Chondrocyte (in vitro differentiated cells): ENCODE results near the gene ATP23. TPM values are rescaled to one million over a fixed set of nuclear protein-coding genes. Genes with fewer than 3 reads are reported as not detected.

Source experiments
- DNase-seq: peaks from one replicate; pipeline ENCODE4 v3.0.0; 2021; ENCODE audit warnings: mixed read lengths, low spot score
- H3K27ac Mint-ChIP-seq: one replicate; pipeline ENCODE4 v1.8.0; 2021; ENCODE audit warnings: mild to moderate bottlenecking, moderate library complexity, mixed read lengths; ENCODE audit not compliant: unreplicated experiment
- H3K27me3 Mint-ChIP-seq: 2 replicates; pipeline ENCODE4 v1.8.0; 2021; ENCODE audit warnings: low read depth, mixed read lengths
- H3K36me3 Mint-ChIP-seq: 2 replicates; pipeline ENCODE4 v1.8.0; 2021; ENCODE audit warnings: low read depth, mixed read lengths
- H3K4me1 Mint-ChIP-seq: 2 replicates; pipeline ENCODE4 v1.8.0; 2021; ENCODE audit warnings: low read depth, mild to moderate bottlenecking, mixed read lengths
- H3K4me3 Mint-ChIP-seq: one replicate; pipeline ENCODE4 v1.8.0; 2021; ENCODE audit warnings: mild to moderate bottlenecking, moderate library complexity, mixed read lengths; ENCODE audit not compliant: unreplicated experiment
- H3K9me3 Mint-ChIP-seq: 2 replicates; pipeline ENCODE4 v1.8.0; 2021; ENCODE audit warnings: low read depth, mixed read lengths
- CTCF ChIP-seq: fragments of 200-600 bp; sonication (generic); IDR thresholded peaks from 2 replicates; pipeline ENCODE4 v1.5.0; 2021; ENCODE audit warnings: antibody characterized with exemption, mild to moderate bottlenecking, moderate library complexity
- total RNA-seq: library from RNA; stranded (reverse); gene quantifications from 3 replicates; pipeline ENCODE4 v1.2.1, GENCODE V29; 2021

Gene ATP23
- total RNA-seq, 1 donor from 2014 or later, result 3.6 TPM

- peaks cover 22% of the 10 kb centered on the region for H3K27me3 Mint-ChIP-seq
- H3K4me1 Mint-ChIP-seq, result no peaks in the 10 kb centered on the region
- no peak for DNase-seq
- H3K4me3 Mint-ChIP-seq, result no peak overlapping the region
- no peak overlapping the region for H3K27ac Mint-ChIP-seq
- no peaks in the 10 kb centered on the region for H3K36me3 Mint-ChIP-seq
- TF ChIP-seq CTCF, result no peak
- H3K9me3 Mint-ChIP-seq, result no peaks in the 10 kb centered on the region
Observed at GRCh38 chr12:57918147-57918546, 23.2 kb upstream of the ATP23 start.

GRCh38 chr12:57927086-57927485, 14.3 kb upstream of the ATP23 start:
- peaks cover 3% of the 10 kb centered on the region for H3K9me3 Mint-ChIP-seq
- H3K36me3 Mint-ChIP-seq, result no peaks in the 10 kb centered on the region
- H3K4me3 Mint-ChIP-seq, result no peak overlapping the region
- H3K27me3 Mint-ChIP-seq, result no peaks in the 10 kb centered on the region
- no peak for TF ChIP-seq CTCF
- H3K27ac Mint-ChIP-seq, result no peak overlapping the region
- no peaks in the 10 kb centered on the region for H3K4me1 Mint-ChIP-seq
- DNase-seq, result no peak

- DNase-seq, result no peak
- no peaks in the 10 kb centered on the region for H3K36me3 Mint-ChIP-seq
- no peaks in the 10 kb centered on the region for H3K9me3 Mint-ChIP-seq
- no peaks in the 10 kb centered on the region for H3K4me1 Mint-ChIP-seq
- no peak for TF ChIP-seq CTCF
- no peak overlapping the region for H3K4me3 Mint-ChIP-seq
- no peak overlapping the region for H3K27ac Mint-ChIP-seq
- no peaks in the 10 kb centered on the region for H3K27me3 Mint-ChIP-seq
Observed at GRCh38 chr12:57929092-57929830, 12.1 kb upstream of the ATP23 start.

GRCh38 chr12:57934819-57935218, 6.5 kb upstream of the ATP23 start:
- Mint-ChIP-seq H3K4me3 (no peak overlapping the region), H3K36me3 (no peaks in the 10 kb centered on the region), H3K9me3 (no peaks in the 10 kb centered on the region), H3K4me1 (peaks cover 19% of the 10 kb centered on the region), H3K27ac (no peak overlapping the region), H3K27me3 (no peaks in the 10 kb centered on the region)
- TF ChIP-seq CTCF, result no peak
- no peak for DNase-seq

GRCh38 chr12:57935331-57935730, 6.0 kb upstream of the ATP23 start:
- peak overlapping the region; percentile 95 for H3K27ac Mint-ChIP-seq
- H3K9me3 Mint-ChIP-seq, result no peaks in the 10 kb centered on the region
- peaks cover 19% of the 10 kb centered on the region for H3K4me1 Mint-ChIP-seq
- H3K4me3 Mint-ChIP-seq, result peak overlapping the region; percentile 90
- TF ChIP-seq CTCF, result no peak
- DNase-seq, result no peak
- H3K27me3 Mint-ChIP-seq, result no peaks in the 10 kb centered on the region
- H3K36me3 Mint-ChIP-seq, result no peaks in the 10 kb centered on the region
